ENCODE data around the gene STAU1.

DNA sequence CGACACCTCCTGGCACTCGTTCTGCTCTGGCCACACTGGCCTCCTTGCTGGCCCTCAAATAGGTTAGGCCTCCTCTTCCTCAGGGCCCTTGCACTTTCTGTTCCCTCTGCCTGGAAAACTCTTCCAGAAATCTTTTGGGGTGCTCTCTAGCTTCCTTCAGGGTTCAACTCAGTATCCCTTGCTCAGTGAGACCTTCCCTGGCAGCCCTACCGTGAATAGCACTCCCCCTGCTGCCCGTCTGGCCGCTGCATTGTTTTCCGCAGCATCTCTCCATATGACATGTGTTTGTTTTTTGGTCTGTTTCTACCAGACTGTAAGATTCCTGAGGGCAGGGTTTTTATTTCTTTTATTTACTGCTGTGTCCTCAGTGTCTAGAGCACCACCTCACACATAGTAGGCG is 37.8 kb upstream of the STAU1 start:
- TF ChIP-seq, protein P1, sequence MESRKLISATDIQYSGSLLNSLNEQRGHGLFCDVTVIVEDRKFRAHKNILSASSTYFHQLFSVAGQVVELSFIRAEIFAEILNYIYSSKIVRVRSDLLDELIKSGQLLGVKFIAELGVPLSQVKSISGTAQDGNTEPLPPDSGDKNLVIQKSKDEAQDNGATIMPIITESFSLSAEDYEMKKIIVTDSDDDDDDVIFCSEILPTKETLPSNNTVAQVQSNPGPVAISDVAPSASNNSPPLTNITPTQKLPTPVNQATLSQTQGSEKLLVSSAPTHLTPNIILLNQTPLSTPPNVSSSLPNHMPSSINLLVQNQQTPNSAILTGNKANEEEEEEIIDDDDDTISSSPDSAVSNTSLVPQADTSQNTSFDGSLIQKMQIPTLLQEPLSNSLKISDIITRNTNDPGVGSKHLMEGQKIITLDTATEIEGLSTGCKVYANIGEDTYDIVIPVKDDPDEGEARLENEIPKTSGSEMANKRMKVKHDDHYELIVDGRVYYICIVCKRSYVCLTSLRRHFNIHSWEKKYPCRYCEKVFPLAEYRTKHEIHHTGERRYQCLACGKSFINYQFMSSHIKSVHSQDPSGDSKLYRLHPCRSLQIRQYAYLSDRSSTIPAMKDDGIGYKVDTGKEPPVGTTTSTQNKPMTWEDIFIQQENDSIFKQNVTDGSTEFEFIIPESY (IDR thresholded peaks at IDR 0.05): no peak
- TF ChIP-seq, protein P2, sequence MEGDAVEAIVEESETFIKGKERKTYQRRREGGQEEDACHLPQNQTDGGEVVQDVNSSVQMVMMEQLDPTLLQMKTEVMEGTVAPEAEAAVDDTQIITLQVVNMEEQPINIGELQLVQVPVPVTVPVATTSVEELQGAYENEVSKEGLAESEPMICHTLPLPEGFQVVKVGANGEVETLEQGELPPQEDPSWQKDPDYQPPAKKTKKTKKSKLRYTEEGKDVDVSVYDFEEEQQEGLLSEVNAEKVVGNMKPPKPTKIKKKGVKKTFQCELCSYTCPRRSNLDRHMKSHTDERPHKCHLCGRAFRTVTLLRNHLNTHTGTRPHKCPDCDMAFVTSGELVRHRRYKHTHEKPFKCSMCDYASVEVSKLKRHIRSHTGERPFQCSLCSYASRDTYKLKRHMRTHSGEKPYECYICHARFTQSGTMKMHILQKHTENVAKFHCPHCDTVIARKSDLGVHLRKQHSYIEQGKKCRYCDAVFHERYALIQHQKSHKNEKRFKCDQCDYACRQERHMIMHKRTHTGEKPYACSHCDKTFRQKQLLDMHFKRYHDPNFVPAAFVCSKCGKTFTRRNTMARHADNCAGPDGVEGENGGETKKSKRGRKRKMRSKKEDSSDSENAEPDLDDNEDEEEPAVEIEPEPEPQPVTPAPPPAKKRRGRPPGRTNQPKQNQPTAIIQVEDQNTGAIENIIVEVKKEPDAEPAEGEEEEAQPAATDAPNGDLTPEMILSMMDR (IDR thresholded peaks at IDR 0.05; ENCODE audit: low read depth, low read length, missing input control): no peak
- no peak for TF ChIP-seq JUND (IDR thresholded peaks at IDR 0.05)

Data from liver (tissue), 3 donors.